Thoracic aorta (tissue), 2 donors: ENCODE results near the gene HAUS8. TPM values are rescaled to one million over a fixed set of nuclear protein-coding genes. Genes with fewer than 3 reads are reported as not detected.

ENCODE experiments used
- ATAC-seq: fragments of 150-250 bp; one replicate; pipeline ENCODE4 v1.8.0; 2017; ENCODE audit warnings: low read depth; ENCODE audit not compliant: insufficient number of reproducible peaks, low FRiP score
- DNase-seq: peaks from one replicate; pipeline ENCODE4 v3.0.0-alpha.2; 2020; ENCODE audit warnings: low spot score
- H3K27ac ChIP-seq, 2 donors: fragments of 200-600 bp; sonication (generic); 1 replicate in 1 of 2; 2 replicates in 1 of 2; pipeline ENCODE4 v1.5.1; 2016; ENCODE audit warnings: mild to moderate bottlenecking in 2 of 2, moderate library complexity in 2 of 2
- H3K27me3 ChIP-seq: fragments of 200-600 bp; sonication (generic); replicated peaks from 2 replicates; pipeline ENCODE4 v1.6.0; 2016; ENCODE audit warnings: mild to moderate bottlenecking; ENCODE audit not compliant: insufficient read depth
- H3K36me3 ChIP-seq: fragments of 200-600 bp; sonication (generic); one replicate; pipeline ENCODE4 v1.5.1; 2016
- H3K4me1 ChIP-seq, 2 donors: fragments of 200-600 bp; sonication (generic); 1 replicate in 1 of 2; 2 replicates in 1 of 2; pipeline versions ENCODE4 v1.5.1 to v1.6.0; 2016; ENCODE audit warnings: low read depth in 2 of 2, mild to moderate bottlenecking in 1 of 2; ENCODE audit not compliant: control insufficient read depth in 1 of 2
- H3K4me3 ChIP-seq: fragments of 200-600 bp; sonication (generic); 2 replicates; pipeline ENCODE4 v1.5.1; 2016; ENCODE audit warnings: mild to moderate bottlenecking
- H3K9me3 ChIP-seq: fragments of 200-600 bp; sonication (generic); 2 replicates; pipeline ENCODE4 v1.5.1; 2016
- total RNA-seq, 2 donors: library from RNA; depleted of rRNA; stranded (reverse); fragments of >200 nt; gene quantifications; one replicate each; pipeline versions ENCODE4 v1.1.0 to v1.2.3, GENCODE V29; 2016
- TF ChIP-seq, protein P1 (sequence below): fragments of 200-600 bp; sonication (generic); IDR thresholded peaks from one replicate; pipeline ENCODE4 v1.5.1; 2019; ENCODE audit warnings: antibody characterized with exemption

HAUS8 gene
- 10 to 100 TPM in 1 of 2 donors, 1 to 10 TPM in 1; 2.2 to 11.3 TPM for total RNA-seq

DNA sequence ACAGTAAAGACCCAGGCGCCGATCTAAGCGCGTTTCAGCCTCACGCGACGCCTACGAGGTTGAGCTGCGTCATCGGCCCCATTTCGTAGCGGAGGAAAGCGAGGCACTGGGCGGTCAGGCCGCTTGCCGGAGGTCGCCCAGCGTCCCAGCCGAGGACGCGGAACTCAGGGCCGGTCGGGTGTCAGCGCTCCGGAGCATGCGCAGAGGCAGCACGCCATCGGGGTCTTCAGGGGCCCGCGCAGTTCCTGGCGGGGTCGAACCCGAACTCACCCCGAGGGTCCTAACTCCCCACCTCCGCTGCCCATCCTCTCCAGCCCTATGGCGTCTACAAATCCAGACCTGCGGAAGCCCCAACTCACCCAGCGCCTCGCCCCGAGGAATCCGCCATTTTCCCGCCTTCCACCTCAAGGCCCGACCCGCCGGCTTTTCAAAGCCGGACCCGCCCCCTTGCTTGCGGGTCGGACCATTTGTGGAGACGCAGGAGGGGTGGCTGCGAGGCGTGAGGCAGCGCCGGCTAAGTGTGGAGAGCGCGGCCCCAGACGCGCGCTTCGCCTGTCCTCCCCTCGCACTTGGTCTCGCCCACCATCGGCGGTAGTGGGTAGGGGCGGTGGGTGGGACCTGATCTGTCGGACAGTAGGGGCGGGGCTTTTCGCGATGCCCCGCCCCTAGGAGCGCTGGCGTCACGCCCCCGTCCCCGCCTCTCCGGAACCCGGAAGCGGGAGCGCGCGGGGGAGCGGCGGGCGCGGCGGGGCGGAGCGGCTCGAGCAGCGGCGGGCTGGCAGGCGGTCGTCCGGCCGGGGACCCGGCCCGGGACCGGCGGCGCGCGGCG lies at the start of gene HAUS8, which contains the start of gene MYO9B:
TSS of gene HAUS8 (minus strand) at position 418 of the 829 bp plus-strand sequence. CDS start at position 388, 30 bp downstream.
TSS of gene MYO9B (plus strand) at position 743 of the 829 bp plus-strand sequence. CDS start 25,941 bp downstream, outside the sequence.
- Histone ChIP-seq H3K27me3 (no peaks in the 10 kb centered on the region), H3K4me1 (peaks cover 32 to 39% of the 10 kb centered on the region in 2 donors), H3K36me3 (no peaks in the 10 kb centered on the region), H3K27ac (peak within 1 kb of the TSS; percentile 85 to 97), H3K4me3 (peak within 1 kb of the TSS; percentile 92), H3K9me3 (no peaks in the 10 kb centered on the region)
- ATAC-seq (peak; percentile 66), DNase-seq (peak; percentile 98)
- TF ChIP-seq, protein P1, sequence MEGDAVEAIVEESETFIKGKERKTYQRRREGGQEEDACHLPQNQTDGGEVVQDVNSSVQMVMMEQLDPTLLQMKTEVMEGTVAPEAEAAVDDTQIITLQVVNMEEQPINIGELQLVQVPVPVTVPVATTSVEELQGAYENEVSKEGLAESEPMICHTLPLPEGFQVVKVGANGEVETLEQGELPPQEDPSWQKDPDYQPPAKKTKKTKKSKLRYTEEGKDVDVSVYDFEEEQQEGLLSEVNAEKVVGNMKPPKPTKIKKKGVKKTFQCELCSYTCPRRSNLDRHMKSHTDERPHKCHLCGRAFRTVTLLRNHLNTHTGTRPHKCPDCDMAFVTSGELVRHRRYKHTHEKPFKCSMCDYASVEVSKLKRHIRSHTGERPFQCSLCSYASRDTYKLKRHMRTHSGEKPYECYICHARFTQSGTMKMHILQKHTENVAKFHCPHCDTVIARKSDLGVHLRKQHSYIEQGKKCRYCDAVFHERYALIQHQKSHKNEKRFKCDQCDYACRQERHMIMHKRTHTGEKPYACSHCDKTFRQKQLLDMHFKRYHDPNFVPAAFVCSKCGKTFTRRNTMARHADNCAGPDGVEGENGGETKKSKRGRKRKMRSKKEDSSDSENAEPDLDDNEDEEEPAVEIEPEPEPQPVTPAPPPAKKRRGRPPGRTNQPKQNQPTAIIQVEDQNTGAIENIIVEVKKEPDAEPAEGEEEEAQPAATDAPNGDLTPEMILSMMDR, result no peak

DNA sequence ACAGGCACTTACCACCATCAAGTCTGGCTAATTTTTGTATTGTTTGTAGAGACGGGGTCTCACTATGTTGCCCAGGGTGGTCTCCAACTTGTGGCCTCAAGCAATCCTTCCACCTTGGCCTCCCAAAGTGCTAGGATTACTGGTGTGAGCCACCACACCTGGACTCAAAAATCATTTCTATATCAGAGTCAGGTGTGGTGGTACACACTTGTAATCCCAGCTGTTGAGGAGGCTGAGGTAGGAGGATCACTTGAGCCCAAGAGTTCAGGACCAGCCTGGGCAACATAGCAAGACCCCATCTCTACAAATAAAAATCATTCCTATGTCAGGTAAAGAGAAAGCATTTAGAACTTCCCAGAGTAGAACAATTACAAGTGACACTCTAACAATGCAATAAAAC lies 48.8 kb upstream of the HAUS8 start:
- H3K4me3 ChIP-seq, result no peak overlapping the region
- no peaks in the 10 kb centered on the region for H3K9me3 ChIP-seq
- TF ChIP-seq, protein P1, result no peak
- no peak for ATAC-seq
- peaks cover 34 to 43% of the 10 kb centered on the region in 2 donors for H3K4me1 ChIP-seq
- peak overlapping the region; percentile 68 to 87 for H3K27ac ChIP-seq
- no peaks in the 10 kb centered on the region for H3K27me3 ChIP-seq
- H3K36me3 ChIP-seq, result peaks cover 8% of the 10 kb centered on the region
- no peak for DNase-seq

- no peak for DNase-seq
- Histone ChIP-seq H3K27ac (peak overlapping the region; percentile 68 to 87), H3K9me3 (no peaks in the 10 kb centered on the region), H3K4me3 (no peak overlapping the region), H3K27me3 (no peaks in the 10 kb centered on the region), H3K4me1 (peaks cover 34 to 43% of the 10 kb centered on the region in 2 donors), H3K36me3 (peaks cover 9% of the 10 kb centered on the region)
- TF ChIP-seq, protein P1, result no peak
- no peak for ATAC-seq
These were observed 47.8 kb upstream of the HAUS8 start for GRCh38 chr19:17123041-17123440.

GRCh38 chr19:17121736-17122293 lies 46.6 kb upstream of the HAUS8 start:
- ATAC-seq (peak; percentile 61), DNase-seq (peak; percentile 28)
- Histone ChIP-seq H3K36me3 (peaks cover 9% of the 10 kb centered on the region), H3K4me1 (peaks cover 36 to 47% of the 10 kb centered on the region in 2 donors), H3K27ac (peak overlapping the region; percentile 68 to 87), H3K27me3 (no peaks in the 10 kb centered on the region), H3K4me3 (no peak overlapping the region), H3K9me3 (no peaks in the 10 kb centered on the region)
- TF ChIP-seq, protein P1, result no peak

DNA sequence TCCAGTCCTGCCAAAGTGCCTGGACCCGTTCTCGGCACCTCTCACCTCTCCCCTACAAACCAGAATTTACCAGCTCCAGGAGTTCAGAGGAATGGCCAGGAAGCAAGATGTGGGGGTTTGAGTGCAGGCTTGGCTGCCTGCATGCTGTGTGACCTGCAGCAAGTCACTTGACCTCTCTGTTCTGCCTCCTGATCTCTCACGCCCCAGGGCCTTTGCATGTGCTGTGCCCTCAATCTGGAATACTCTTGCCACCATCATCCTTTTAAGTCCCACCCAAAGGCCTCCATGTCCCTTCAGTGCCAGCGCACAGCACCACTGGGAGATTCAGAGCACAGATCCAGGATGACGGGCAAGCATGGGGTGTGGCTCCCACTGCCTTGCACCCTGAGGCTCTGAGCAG lies 43.7 kb upstream of the HAUS8 start:
- Histone ChIP-seq H3K4me3 (no peak overlapping the region), H3K27ac (peak overlapping the region; percentile 27 to 47), H3K9me3 (no peaks in the 10 kb centered on the region), H3K27me3 (no peaks in the 10 kb centered on the region), H3K36me3 (peaks cover 9% of the 10 kb centered on the region), H3K4me1 (peaks cover 28 to 49% of the 10 kb centered on the region in 2 donors)
- DNase-seq, result no peak
- no peak for ATAC-seq
- TF ChIP-seq, protein P1, result no peak
